ENCODE measurements around the gene GPS1. TPM values are rescaled to one million over a fixed set of nuclear protein-coding genes. Genes with fewer than 3 reads are reported as not detected.
A peak's percentile ranks its signal among the peaks of the same experiment; 100 is the strongest.

Gene GPS1
- total RNA-seq, 1 experiment from 2014 or later: 223 TPM

DNA sequence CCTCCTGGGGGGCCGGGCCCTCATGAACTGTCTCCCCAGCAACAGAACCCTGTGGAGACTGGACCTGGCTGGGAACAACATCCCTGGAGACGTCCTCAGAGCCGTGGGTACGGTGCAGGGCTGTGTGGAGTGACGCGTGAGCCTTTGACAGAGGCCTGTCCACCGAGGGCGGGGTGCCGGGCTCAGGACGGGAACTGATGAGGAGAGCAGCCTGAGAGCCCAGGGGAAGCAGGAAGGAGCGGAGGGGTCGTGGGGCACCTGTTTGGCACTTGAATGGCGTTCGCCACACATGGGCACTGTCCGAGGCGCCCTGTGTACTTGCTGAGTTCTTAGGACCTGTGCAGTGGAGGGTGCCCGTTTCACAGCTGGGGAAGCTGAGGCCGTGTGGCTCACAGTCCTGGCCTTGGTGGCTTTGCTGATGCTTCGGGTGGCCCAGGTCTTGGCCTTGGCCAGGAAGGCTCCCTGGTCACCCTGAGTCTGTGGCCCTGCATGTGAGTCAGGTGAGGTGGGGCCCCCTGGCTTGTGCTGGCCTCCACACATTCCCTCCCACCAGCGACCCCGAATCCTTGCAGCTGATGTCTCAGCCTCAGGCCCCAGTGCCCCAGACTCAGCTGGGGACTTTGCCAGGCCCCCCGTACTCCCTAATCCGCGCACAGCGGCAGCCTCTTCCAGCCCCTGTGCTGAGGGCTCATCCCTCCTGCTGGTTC is 26.1 kb upstream of the GPS1 start:
- no peak overlapping the region for H3K4me3 ChIP-seq
- no peaks in the 10 kb centered on the region; the same call in 1 of the 2 replicates for H3K9me3 ChIP-seq (replicated peaks)
- H3K27ac ChIP-seq: no peak overlapping the region
- peaks cover 40% of the 10 kb centered on the region for H3K4me1 ChIP-seq (replicated peaks)
- peaks cover 19% of the 10 kb centered on the region for H3K36me3 ChIP-seq
- DNase-seq (ENCODE audit: low read depth in 1 of 2, low spot score in 2 of 2): no peak
- H3K27me3 ChIP-seq (replicated peaks): no peaks in the 10 kb centered on the region

DNA sequence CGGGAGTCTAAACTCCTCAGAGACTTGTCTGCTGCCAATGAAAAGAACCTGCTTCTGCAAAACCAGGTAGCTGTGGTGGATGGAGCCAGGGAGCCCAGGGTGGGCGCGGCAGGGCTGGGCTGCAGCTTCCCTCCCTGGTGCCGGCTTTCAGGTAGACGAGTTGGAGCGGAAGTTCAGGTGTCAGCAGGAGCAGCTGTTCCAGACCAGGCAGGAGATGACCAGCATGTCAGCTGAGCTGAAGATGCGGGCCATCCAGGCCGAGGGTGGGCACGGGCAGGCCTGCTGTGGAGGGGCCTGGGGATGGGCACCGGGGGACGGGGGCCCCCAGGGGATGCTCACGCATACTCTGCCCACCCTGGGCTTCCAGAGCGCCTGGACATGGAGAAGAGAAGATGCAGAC is 23.5 kb upstream of the GPS1 start:
- peaks cover 18% of the 10 kb centered on the region for H3K36me3 ChIP-seq
- H3K27ac ChIP-seq: no peak overlapping the region
- no peak overlapping the region for H3K4me3 ChIP-seq
- H3K4me1 ChIP-seq (replicated peaks): peaks cover 34% of the 10 kb centered on the region
- no peak for DNase-seq (ENCODE audit: low read depth in 1 of 2, low spot score in 2 of 2)
- H3K9me3 ChIP-seq (replicated peaks): no peaks in the 10 kb centered on the region
- no peaks in the 10 kb centered on the region for H3K27me3 ChIP-seq (replicated peaks)

DNA sequence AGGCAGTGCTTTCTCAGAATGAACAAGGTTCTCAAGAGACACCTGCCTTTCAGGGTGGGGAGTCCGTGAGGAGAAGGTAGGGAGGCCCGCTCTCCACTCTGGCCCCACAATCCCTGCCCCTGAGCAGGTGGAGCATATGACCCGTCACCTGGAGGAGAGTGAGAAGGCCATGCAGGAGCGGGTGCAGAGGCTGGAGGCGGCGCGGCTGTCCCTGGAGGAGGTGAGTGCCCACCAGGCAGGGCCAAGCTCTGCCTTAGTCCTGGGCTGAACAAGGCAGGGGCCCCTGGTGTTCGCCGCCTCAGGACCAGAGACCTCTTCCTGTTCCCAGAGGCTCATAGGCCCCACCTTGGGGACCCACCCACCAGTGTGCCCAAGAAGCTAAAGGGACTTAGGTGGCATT is 22.7 kb upstream of the GPS1 start:
- Histone ChIP-seq H3K27me3 (replicated peaks) (no peaks in the 10 kb centered on the region), H3K36me3 (peaks cover 18% of the 10 kb centered on the region), H3K4me1 (replicated peaks) (peaks cover 27% of the 10 kb centered on the region), H3K9me3 (replicated peaks) (no peaks in the 10 kb centered on the region), H3K4me3 (no peak overlapping the region), H3K27ac (no peak overlapping the region)
- DNase-seq (ENCODE audit: low read depth in 1 of 2, low spot score in 2 of 2): no peak

DNA sequence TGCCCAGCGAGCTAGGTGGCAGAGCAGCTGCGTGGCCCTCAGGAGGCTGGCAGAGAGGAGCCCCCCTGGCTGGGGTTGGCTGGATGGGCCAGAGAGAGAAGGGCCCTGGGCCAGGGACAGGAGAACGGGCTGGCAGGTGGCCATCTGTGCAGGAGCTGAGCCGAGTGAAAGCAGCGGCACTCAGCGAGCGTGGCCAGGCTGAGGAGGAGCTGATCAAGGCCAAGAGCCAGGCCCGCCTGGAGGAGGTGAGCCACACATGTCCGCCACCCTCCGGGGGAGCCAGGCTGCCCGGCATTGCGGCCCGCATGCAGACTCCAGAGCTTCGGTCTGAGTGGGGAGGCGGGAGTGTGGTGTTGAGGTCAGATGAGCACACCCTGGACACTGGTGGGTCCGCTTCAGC is 22.3 kb upstream of the GPS1 start:
- Histone ChIP-seq H3K36me3 (peaks cover 18% of the 10 kb centered on the region), H3K9me3 (replicated peaks) (no peaks in the 10 kb centered on the region), H3K27me3 (replicated peaks) (no peaks in the 10 kb centered on the region), H3K4me1 (replicated peaks) (peaks cover 23% of the 10 kb centered on the region), H3K27ac (no peak overlapping the region), H3K4me3 (no peak overlapping the region)
- no peak for DNase-seq (ENCODE audit: low read depth in 1 of 2, low spot score in 2 of 2)

DNA sequence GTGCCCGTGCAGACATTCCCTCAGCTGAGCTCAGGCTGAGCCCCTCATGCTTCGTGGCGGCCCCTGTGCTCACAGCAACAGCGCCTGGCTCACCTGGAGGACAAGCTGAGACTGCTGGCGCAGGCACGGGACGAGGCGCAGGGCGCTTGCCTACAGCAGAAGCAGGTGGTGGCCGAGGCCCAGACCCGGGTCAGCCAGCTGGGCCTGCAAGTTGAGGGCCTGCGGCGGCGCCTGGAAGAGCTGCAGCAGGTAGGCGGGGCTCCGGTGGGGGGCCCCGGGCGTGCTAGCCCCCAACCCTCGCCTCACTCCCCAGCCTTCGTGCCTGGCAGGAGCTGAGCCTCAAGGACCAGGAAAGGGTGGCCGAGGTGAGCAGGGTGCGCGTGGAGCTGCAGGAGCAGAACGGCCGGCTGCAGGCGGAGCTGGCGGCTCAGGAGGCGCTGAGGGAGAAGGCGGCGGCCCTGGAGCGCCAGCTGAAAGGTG is 21.7 kb upstream of the GPS1 start:
- no peaks in the 10 kb centered on the region for H3K9me3 ChIP-seq (replicated peaks)
- peaks cover 19% of the 10 kb centered on the region for H3K36me3 ChIP-seq
- H3K4me1 ChIP-seq (replicated peaks): peaks cover 21% of the 10 kb centered on the region
- H3K4me3 ChIP-seq: no peak overlapping the region; the same call in 1 of the 2 replicates
- no peaks in the 10 kb centered on the region for H3K27me3 ChIP-seq (replicated peaks)
- no peak for DNase-seq (ENCODE audit: low read depth in 1 of 2, low spot score in 2 of 2)
- no peak overlapping the region for H3K27ac ChIP-seq

DNA sequence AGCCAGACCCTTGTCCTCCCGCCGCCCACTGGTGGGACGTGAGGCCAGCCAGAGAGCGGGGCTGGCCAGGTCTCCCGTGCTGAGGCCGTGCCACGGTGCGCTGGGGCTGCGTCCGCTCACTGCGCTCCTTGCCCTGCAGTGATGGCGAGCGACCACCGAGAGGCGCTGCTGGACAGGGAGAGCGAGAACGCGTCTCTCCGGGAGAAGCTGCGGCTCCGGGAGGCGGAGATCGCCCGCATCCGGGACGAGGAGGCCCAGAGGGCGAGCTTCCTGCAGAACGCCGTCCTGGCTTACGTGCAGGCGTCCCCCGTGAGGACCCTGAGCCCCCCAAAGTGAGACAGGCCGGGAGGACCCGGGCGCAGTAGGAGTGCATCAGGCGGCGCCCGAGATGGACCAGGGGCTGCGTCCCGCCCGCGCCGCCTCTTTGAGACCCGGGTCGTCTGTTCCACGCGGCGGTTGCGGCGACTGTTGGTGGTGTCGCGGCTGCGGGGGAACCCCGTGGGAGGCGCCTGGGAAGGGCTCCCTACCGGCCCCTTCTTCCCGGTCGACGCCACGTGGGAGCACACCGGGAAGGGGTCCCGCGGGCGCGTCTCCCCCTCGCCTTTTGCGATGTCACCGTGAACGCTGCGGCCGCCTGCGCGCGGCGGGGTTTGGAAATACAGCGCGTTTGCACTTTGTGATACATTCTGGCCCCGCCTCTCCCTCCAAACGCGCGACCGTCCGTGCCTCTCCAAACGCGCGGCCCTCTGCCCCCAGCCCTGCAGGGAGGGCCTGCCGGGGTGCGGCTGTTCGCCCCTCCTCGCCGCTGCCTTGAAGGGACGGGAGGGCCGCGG is 21.0 kb upstream of the GPS1 start:
- peaks cover 26% of the 10 kb centered on the region for H3K36me3 ChIP-seq
- H3K9me3 ChIP-seq (replicated peaks): no peaks in the 10 kb centered on the region
- H3K4me1 ChIP-seq (replicated peaks): peaks cover 21% of the 10 kb centered on the region
- no peaks in the 10 kb centered on the region for H3K27me3 ChIP-seq (replicated peaks)
- H3K27ac ChIP-seq: no peak overlapping the region
- H3K4me3 ChIP-seq: peak overlapping the region; percentile 48
- DNase-seq (ENCODE audit: low read depth in 1 of 2, low spot score in 2 of 2): peak; percentile 83 to 91

DNA sequence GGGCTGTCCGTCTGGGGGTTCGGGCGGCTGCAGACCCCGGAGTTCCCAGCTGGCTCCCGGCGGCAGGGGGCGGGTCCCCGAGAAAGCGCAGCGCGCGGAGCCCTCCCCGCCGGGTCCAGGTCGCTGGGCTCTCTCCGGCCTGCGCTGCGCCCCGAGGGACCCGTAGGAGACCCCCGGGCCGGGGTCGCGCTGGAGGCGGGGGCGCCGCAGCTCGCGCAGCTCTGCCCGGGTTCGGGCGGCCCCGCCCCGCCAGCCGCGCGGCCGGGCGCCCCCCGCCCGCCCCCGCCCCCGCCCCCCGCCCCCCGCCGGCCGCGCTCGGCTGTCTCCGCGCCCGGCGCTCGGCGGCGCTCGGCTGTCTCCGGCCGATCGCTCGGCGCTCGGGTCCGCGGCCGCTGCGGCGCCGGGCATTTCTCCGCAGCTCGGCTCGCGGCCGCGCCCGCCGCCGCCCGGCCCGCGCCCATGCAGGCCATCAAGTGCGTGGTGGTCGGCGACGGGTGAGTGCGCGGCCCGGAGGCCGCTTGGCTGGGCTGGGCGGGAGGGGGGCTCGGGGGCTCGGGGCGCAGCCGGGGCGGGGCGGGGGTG is 20.3 kb upstream of the GPS1 start, which contains the start of gene RAC3:
RAC3 (plus strand) TSS at position 376 of the 582 bp plus-strand sequence; CDS start at position 460, 84 bp downstream.
- Histone ChIP-seq H3K36me3 (peaks cover 33% of the 10 kb centered on the region), H3K27ac (no peak within 1 kb of the TSS), H3K4me1 (replicated peaks) (peaks cover 25% of the 10 kb centered on the region), H3K27me3 (replicated peaks) (no peaks in the 10 kb centered on the region), H3K4me3 (peak within 1 kb of the TSS; percentile 48), H3K9me3 (replicated peaks) (no peaks in the 10 kb centered on the region)
- no peak for DNase-seq (ENCODE audit: low read depth in 1 of 2, low spot score in 2 of 2)

DNA sequence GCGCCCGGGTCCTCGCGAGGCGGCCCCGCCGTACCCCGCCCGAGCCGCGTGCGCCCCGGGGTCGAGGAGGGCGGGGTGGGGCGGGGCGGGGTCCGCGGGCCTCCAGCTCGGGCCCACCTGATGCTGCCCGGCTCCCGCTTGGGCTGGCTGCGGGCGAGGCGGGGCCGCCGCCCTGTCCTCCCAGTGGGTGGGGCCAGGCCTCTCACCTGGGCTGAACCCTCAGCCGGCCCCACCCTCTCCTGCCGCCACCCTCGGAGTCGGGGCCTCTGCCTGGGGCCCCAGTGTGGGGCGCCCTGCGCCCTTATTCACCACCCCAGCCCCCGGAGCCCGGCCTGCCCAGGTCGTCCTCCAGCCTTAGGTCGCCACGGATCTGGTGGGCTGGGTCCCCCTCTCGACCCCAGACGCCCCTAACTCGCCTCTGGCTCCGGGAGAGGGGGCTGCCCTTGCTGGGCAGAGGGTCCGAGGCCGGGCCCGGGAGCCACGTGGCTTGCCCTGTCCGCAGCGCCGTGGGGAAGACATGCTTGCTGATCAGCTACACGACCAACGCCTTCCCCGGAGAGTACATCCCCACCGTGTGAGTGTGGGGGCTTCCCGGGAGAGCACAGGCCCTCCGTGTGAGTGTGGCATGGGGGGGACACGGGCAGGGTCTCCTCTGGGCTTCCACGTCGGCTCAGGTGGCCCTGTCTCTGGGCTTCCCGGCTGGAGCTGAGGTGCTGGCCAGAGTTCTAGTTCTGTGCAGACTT is 19.6 kb upstream of the GPS1 start:
- Histone ChIP-seq H3K36me3 (peaks cover 39% of the 10 kb centered on the region), H3K4me3 (peak overlapping the region; percentile 48), H3K27ac (no peak overlapping the region), H3K9me3 (replicated peaks) (no peaks in the 10 kb centered on the region), H3K4me1 (replicated peaks) (peaks cover 31% of the 10 kb centered on the region), H3K27me3 (replicated peaks) (no peaks in the 10 kb centered on the region)
- DNase-seq (ENCODE audit: low read depth in 1 of 2, low spot score in 2 of 2): no peak

DNA sequence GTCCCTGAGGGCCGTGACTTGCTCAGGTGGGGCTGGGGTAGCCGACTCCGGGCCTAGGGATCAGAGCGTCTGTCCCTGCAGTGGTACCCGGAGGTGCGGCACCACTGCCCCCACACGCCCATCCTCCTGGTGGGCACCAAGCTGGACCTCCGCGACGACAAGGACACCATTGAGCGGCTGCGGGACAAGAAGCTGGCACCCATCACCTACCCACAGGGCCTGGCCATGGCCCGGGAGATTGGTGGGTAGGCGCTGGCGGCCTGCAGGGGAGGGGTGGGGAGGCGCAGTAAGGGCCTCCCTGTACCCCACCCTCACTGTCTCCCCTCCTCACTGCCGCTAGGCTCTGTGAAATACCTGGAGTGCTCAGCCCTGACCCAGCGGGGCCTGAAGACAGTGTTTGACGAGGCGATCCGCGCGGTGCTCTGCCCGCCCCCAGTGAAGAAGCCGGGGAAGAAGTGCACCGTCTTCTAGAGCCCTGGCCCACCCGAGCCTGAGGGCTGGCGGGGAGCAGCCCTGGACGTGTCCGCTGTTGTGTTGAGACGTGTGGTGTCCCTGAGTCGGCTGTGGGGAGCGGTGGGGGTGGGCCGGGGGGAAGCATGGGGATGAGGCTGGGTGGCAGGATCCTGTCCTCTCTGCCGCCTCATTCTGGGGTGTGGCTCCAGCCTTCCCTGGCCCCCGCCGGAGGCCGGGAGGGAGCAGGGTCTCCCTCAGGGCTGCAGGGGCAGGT is 18.2 kb upstream of the GPS1 start:
- Histone ChIP-seq H3K27me3 (replicated peaks) (no peaks in the 10 kb centered on the region), H3K4me3 (no peak overlapping the region), H3K36me3 (peaks cover 40% of the 10 kb centered on the region), H3K27ac (no peak overlapping the region), H3K9me3 (replicated peaks) (no peaks in the 10 kb centered on the region), H3K4me1 (replicated peaks) (peaks cover 37% of the 10 kb centered on the region)
- no peak for DNase-seq (ENCODE audit: low read depth in 1 of 2, low spot score in 2 of 2)

DNA sequence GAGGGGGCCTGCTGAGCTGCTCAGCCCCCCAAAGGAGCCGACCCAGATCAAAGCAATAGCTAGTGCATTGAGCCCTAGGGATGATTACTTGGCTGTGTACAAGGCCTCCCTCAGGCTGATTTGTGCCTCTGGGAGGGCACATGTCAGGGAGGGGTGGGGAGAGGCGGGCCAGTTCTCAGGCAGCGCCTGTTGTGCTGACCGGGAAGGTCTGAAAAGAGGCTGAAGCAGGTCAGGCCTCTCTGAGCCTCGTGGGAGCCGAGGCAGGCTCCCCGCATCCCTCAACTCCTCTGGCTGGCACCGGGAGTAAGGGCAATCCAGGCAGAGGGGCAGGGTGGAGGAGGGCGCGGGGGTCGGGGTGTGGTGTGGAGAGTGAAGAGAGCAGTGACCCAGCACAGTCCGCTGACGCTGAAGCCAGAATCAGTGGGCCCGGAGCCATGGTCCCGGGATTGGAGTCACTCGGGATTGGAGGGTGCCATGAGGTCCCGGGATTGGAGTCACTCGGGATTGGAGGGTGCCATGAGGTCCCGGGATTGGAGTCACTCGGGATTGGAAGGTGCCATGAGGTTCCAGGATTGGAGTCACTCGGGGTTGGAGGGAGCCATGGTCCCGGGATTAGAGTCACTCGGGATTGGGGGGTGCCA is 17.2 kb upstream of the GPS1 start:
- H3K27me3 ChIP-seq (replicated peaks): no peaks in the 10 kb centered on the region
- peaks cover 37% of the 10 kb centered on the region for H3K4me1 ChIP-seq (replicated peaks)
- no peak overlapping the region for H3K4me3 ChIP-seq
- H3K27ac ChIP-seq: no peak overlapping the region
- H3K9me3 ChIP-seq (replicated peaks): no peaks in the 10 kb centered on the region
- H3K36me3 ChIP-seq: peaks cover 36% of the 10 kb centered on the region
- DNase-seq (ENCODE audit: low read depth in 1 of 2, low spot score in 2 of 2): no peak

DNA sequence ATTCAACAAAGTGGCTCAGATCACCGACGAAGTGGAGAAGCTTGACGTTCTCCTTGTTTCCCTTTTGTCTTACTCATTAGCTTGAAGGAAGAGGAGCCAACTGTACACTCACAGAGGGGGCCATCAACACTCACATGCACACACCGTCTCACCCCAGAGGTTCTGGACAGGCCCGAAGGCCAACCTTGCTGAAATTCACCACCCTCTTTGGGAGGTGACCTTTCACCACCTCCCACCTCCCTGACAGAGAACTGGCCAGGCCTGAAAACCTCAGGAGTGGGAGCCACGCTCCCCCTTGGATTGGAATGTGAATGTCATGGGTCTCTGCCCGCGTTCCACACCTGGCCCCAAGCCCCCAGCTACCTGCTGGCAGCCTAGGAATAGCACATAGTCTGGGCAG is 16.2 kb upstream of the GPS1 start:
- DNase-seq (ENCODE audit: low read depth in 1 of 2, low spot score in 2 of 2): no peak
- no peak overlapping the region for H3K4me3 ChIP-seq
- peaks cover 27% of the 10 kb centered on the region for H3K36me3 ChIP-seq
- H3K27me3 ChIP-seq (replicated peaks): no peaks in the 10 kb centered on the region
- no peak overlapping the region for H3K27ac ChIP-seq
- peaks cover 30% of the 10 kb centered on the region for H3K4me1 ChIP-seq (replicated peaks)
- no peaks in the 10 kb centered on the region for H3K9me3 ChIP-seq (replicated peaks)

DNA sequence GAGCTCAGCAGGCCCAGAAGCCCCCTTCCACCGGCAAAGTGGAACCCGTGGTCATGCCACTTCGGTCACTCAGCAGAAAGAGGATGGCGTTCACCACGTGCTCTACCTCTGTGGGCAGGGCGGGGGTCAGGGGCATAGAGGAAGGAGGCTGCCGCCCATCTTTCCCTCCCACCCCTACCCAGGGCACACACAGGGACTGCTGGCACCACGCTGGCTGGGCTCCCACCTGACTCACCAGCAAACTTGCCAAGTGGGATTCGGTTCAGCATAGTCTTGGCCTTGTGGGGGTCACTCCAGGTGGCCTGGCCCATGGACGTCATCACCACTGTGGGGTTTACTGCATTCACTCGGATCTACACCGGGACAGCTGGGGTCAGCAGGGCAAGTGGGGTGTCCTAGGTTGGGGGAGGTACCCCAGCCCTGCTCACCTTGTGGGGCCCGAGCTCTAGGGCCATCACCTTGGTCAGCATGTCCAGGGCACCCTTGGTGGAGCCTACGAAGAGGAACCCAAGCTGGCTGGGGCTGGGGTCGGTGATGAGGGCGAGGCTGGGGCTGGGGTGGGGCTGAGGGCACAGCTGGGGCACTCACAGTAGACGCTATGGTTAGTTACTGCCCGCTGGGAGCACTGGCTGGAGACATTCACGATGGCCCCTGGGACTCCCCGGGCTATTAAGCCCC is 15.6 kb upstream of the GPS1 start:
- Histone ChIP-seq H3K27ac (no peak overlapping the region), H3K4me3 (peak overlapping the region; percentile 55; the same call in 1 of the 2 replicates)

More for the DNA sequence above, 15.6 kb upstream of the GPS1 start:
- no peaks in the 10 kb centered on the region for H3K27me3 ChIP-seq (replicated peaks)
- H3K4me1 ChIP-seq (replicated peaks): peaks cover 24% of the 10 kb centered on the region
- H3K9me3 ChIP-seq (replicated peaks): no peaks in the 10 kb centered on the region
- no peak for DNase-seq (ENCODE audit: low read depth in 1 of 2, low spot score in 2 of 2)
- H3K36me3 ChIP-seq: peaks cover 24% of the 10 kb centered on the region

All from SJSA1 (cell line).